ENCODE results near the gene OPCML. TPM values are rescaled to one million over a fixed set of nuclear protein-coding genes. Genes with fewer than 3 reads are reported as not detected.

The OPCML gene
- polyA plus RNA-seq, 1 donor (not counting 4 experiments of a cell fraction or from before 2014, with no cell fraction given): 0.04 TPM

GRCh38 chr11:132564091-132564885 is 968.0 kb downstream of the OPCML start:
- DNase-seq (ENCODE audit: low read depth, low spot score) (no peak), FAIRE-seq (no peak)
- Histone ChIP-seq H3K9me1 (ENCODE audit: control insufficient read depth, extremely low read depth, insufficient read depth, low read length) (no peaks in the 10 kb centered on the region), H3K9me3 (ENCODE audit: control insufficient read depth, low read depth, low read length) (no peaks in the 10 kb centered on the region), H3K4me1 (ENCODE audit: control insufficient read depth, extremely low read depth, insufficient read depth, low read length) (no peaks in the 10 kb centered on the region), H3K79me2 (ENCODE audit: control insufficient read depth, insufficient read depth, low read length) (no peaks in the 10 kb centered on the region), H3K36me3 (ENCODE audit: control insufficient read depth in 2 of 2, extremely low read depth in 1 of 2, insufficient read depth in 2 of 2, low read length in 2 of 2) (no peaks in the 10 kb centered on the region), H4K20me1 (ENCODE audit: control insufficient read depth, extremely low read depth, insufficient read depth, low read length) (no peaks in the 10 kb centered on the region), H3K4me3 (ENCODE audit: control insufficient read depth in 2 of 3, extremely low read depth in 1 of 3, insufficient read depth in 2 of 3, low read depth in 1 of 3, low read length in 3 of 3) (no peak overlapping the region), H3K9ac (ENCODE audit: control insufficient read depth, extremely low read depth, insufficient read depth, low read length) (no peak overlapping the region), H3K4me2 (ENCODE audit: control insufficient read depth, extremely low read depth, insufficient read depth, low read depth, low read length) (no peak overlapping the region), H3K27me3 (ENCODE audit: control insufficient read depth, extremely low read depth, insufficient read depth, low read length) (no peaks in the 10 kb centered on the region), H3K27ac (ENCODE audit: control insufficient read depth, insufficient read depth, low read length) (no peak overlapping the region), H2AFZ (ENCODE audit: control insufficient read depth, low read length) (no peak overlapping the region)
- dilution Hi-C loops (cut with MboI; ENCODE audit: extremely low pct_ligation_motif_present, low sequenced_read_pairs): no loop called here
- no peak for TF ChIP-seq CTCF (optimal IDR thresholded peaks at IDR 0.05 in 1 of 3, IDR thresholded peaks at IDR 0.05 in 1 of 3, conservative IDR thresholded peaks at IDR 0.05 in 1 of 3; ENCODE audit: extremely low read depth in 1 of 3, insufficient read depth in 2 of 3, low read length in 3 of 3)
- TF ChIP-seq EZH2 (IDR thresholded peaks at IDR 0.05; ENCODE audit: low read length): no peak

GRCh38 chr11:132563050-132563449 is 969.3 kb downstream of the OPCML start:
- no peaks in the 10 kb centered on the region for H3K9me3 ChIP-seq (ENCODE audit: control insufficient read depth, low read depth, low read length)
- H3K9me1 ChIP-seq (ENCODE audit: control insufficient read depth, extremely low read depth, insufficient read depth, low read length): no peaks in the 10 kb centered on the region
- no peaks in the 10 kb centered on the region for H4K20me1 ChIP-seq (ENCODE audit: control insufficient read depth, extremely low read depth, insufficient read depth, low read length)
- TF ChIP-seq EZH2 (IDR thresholded peaks at IDR 0.05; ENCODE audit: low read length) (no peak), CTCF (optimal IDR thresholded peaks at IDR 0.05 in 1 of 3, IDR thresholded peaks at IDR 0.05 in 1 of 3, conservative IDR thresholded peaks at IDR 0.05 in 1 of 3; ENCODE audit: extremely low read depth in 1 of 3, insufficient read depth in 2 of 3, low read length in 3 of 3) (no peak)
- H3K79me2 ChIP-seq (ENCODE audit: control insufficient read depth, insufficient read depth, low read length): no peaks in the 10 kb centered on the region
- DNase-seq (ENCODE audit: low read depth, low spot score) (no peak), FAIRE-seq (no peak)
- no peak overlapping the region for H3K4me2 ChIP-seq (ENCODE audit: control insufficient read depth, extremely low read depth, insufficient read depth, low read depth, low read length)
- dilution Hi-C loops (cut with MboI; ENCODE audit: extremely low pct_ligation_motif_present, low sequenced_read_pairs): no loop called here
- H3K36me3 ChIP-seq (ENCODE audit: control insufficient read depth in 2 of 2, extremely low read depth in 1 of 2, insufficient read depth in 2 of 2, low read length in 2 of 2): no peaks in the 10 kb centered on the region
- no peak overlapping the region for H3K27ac ChIP-seq (ENCODE audit: control insufficient read depth, insufficient read depth, low read length)
- no peak overlapping the region for H2AFZ ChIP-seq (ENCODE audit: control insufficient read depth, low read length)
- no peak overlapping the region for H3K4me3 ChIP-seq (ENCODE audit: control insufficient read depth in 2 of 3, extremely low read depth in 1 of 3, insufficient read depth in 2 of 3, low read depth in 1 of 3, low read length in 3 of 3)
- H3K27me3 ChIP-seq (ENCODE audit: control insufficient read depth, extremely low read depth, insufficient read depth, low read length): no peaks in the 10 kb centered on the region
- no peak overlapping the region for H3K9ac ChIP-seq (ENCODE audit: control insufficient read depth, extremely low read depth, insufficient read depth, low read length)
- H3K4me1 ChIP-seq (ENCODE audit: control insufficient read depth, extremely low read depth, insufficient read depth, low read length): no peaks in the 10 kb centered on the region

Data from keratinocyte (primary cell).